GM18519 (cell line): ENCODE measurements around the gene SYNCRIP.
"Not testable (repeated sequence)": the region's sequence is repeated elsewhere in the genome, so short reads cannot be mapped to it uniquely, and the experiment has no call there.

Experiments used
- ATAC-seq: cut with Tn5 transposase; IDR thresholded peaks from one replicate; pipeline ENCODE4 v1.9.1; 2021; ENCODE audit warnings: mild to moderate bottlenecking, moderate library complexity; ENCODE audit not compliant: unreplicated experiment, low FRiP score

Gene SYNCRIP

GRCh38 chr6:85672050-85672449, 29.4 kb upstream of the SYNCRIP start:
- no peak for ATAC-seq

- ATAC-seq: no peak
These were observed 27.9 kb upstream of the SYNCRIP start for GRCh38 chr6:85670573-85670972.

- ATAC-seq: peak; percentile 95
These were observed 27.1 kb upstream of the SYNCRIP start for GRCh38 chr6:85669735-85670194.

GRCh38 chr6:85662251-85662650, 19.6 kb upstream of the SYNCRIP start:
- ATAC-seq: no peak

- no peak for ATAC-seq
These were observed 17.5 kb upstream of the SYNCRIP start for GRCh38 chr6:85660181-85660611.

- no peak for ATAC-seq
These were observed 7.9 kb upstream of the SYNCRIP start for GRCh38 chr6:85650606-85651005.

- no peak for ATAC-seq
These were observed 1.6 kb upstream of the SYNCRIP start for GRCh38 chr6:85644279-85644762.

- ATAC-seq: peak; percentile 50
These were observed 1.0 kb upstream of the SYNCRIP start for GRCh38 chr6:85643537-85644278.

GRCh38 chr6:85641897-85642773, 551 bp downstream of the SYNCRIP start:
- ATAC-seq: no peak

GRCh38 chr6:85641522-85641896, 1.2 kb downstream of the SYNCRIP start:
- ATAC-seq: no peak

- ATAC-seq: no peak
These were observed 1.9 kb downstream of the SYNCRIP start for GRCh38 chr6:85640821-85641220.

GRCh38 chr6:85637579-85637978, 5.1 kb downstream of the SYNCRIP start:
- ATAC-seq: no peak

- ATAC-seq: no peak
These were observed 10.3 kb downstream of the SYNCRIP start for GRCh38 chr6:85632164-85632942.

- not testable (repeated sequence) for ATAC-seq
These were observed 11.6 kb downstream of the SYNCRIP start for GRCh38 chr6:85631117-85631516.

- ATAC-seq: no peak
These were observed 14.3 kb downstream of the SYNCRIP start for GRCh38 chr6:85628353-85628752.

- no peak for ATAC-seq
These were observed 22.4 kb downstream of the SYNCRIP start for GRCh38 chr6:85620308-85620707.

- ATAC-seq: no peak
These were observed 27.9 kb downstream of the SYNCRIP start for GRCh38 chr6:85614780-85615179.

- no peak for ATAC-seq
These were observed 29.8 kb downstream of the SYNCRIP start for GRCh38 chr6:85612690-85613474.

GRCh38 chr6:85610182-85610895, 32.3 kb downstream of the SYNCRIP start:
- ATAC-seq: no peak
